HG03135 (cell line): Measurements from ENCODE around the gene MVK.

ENCODE experiments used
- ATAC-seq: cut with Tn5 transposase; IDR thresholded peaks from one replicate; pipeline ENCODE4 v1.9.1; 2021; ENCODE audit warnings: mild to moderate bottlenecking, moderate library complexity; ENCODE audit not compliant: unreplicated experiment

Gene MVK

GRCh38 chr12:109626378-109627115 is 53.0 kb downstream of the MVK start:
- no peak for ATAC-seq

GRCh38 chr12:109627633-109628032 is 54.0 kb downstream of the MVK start:
- no peak for ATAC-seq

- ATAC-seq = no peak
These were observed 56.5 kb downstream of the MVK start for GRCh38 chr12:109630107-109630506.

GRCh38 chr12:109630815-109631214 is 57.2 kb downstream of the MVK start:
- no peak for ATAC-seq

GRCh38 chr12:109631302-109631701 is 57.7 kb downstream of the MVK start:
- ATAC-seq = no peak

GRCh38 chr12:109631751-109632150 is 58.2 kb downstream of the MVK start:
- ATAC-seq = no peak

GRCh38 chr12:109632342-109632741 is 58.7 kb downstream of the MVK start:
- ATAC-seq = no peak

GRCh38 chr12:109635717-109636116 is 62.1 kb downstream of the MVK start:
- ATAC-seq = no peak

- no peak for ATAC-seq
These were observed 63.8 kb downstream of the MVK start for GRCh38 chr12:109637348-109637747.

- ATAC-seq = no peak
These were observed 64.4 kb downstream of the MVK start for GRCh38 chr12:109637996-109638395.

GRCh38 chr12:109638735-109639134 is 65.1 kb downstream of the MVK start:
- no peak for ATAC-seq

GRCh38 chr12:109639151-109639872 is 65.7 kb downstream of the MVK start:
- ATAC-seq = no peak

GRCh38 chr12:109640961-109641360 is 67.4 kb downstream of the MVK start:
- ATAC-seq = no peak

GRCh38 chr12:109641422-109641821 is 67.8 kb downstream of the MVK start:
- ATAC-seq = no peak

GRCh38 chr12:109642506-109643132 is 69.0 kb downstream of the MVK start:
- ATAC-seq = no peak

- no peak for ATAC-seq
These were observed 71.6 kb downstream of the MVK start for GRCh38 chr12:109645194-109645593.

GRCh38 chr12:109645708-109646107 is 72.1 kb downstream of the MVK start:
- no peak for ATAC-seq
